Amygdala (tissue), 56 donors: ENCODE data around the gene ABAT.

Experiments used
- DNase-seq, 56 donors: peaks; one replicate each; lab custom pipeline; 2025; lab: John Stamatoyannopoulos, UW

The ABAT gene

DNA sequence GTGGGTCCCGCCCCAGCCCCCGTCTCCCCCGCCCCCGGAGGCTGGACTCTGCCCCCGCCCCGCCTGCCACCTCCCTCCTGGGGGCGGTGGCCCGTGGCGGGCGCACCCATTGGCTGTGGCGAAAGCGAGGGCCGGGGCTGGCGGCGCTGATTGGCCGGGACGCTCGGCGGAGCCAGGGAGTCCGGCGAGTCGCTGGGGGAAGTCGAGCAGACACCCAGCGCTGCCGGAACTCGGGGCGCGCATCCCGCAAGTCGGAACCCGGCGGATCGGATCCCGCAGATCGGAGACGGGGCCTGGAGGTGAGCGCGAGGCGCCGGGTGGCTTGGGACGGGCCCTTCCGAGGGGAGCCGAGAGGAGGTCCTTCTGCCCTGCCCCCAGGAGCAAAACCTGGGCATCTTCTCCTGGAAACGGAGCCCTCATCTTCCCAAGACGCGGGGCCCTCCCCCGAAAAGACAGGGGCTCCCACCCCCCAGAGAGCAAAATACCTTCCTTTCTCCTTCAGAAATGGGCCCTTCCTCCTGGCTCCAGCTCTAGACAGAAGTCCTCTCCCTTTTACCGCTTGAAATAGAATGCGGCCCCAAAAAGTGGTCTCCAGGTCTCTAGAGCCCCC lies at the start of gene ABAT:
Gene ABAT (plus strand): TSS at position 205 of the 610 bp plus-strand sequence. CDS start 61,123 bp downstream, outside the sequence.
- peak; percentile 29 to 95 (median 85) for DNase-seq

- no peak for DNase-seq
These were observed 48.8 kb upstream of the ABAT start for GRCh38 chr16:8625491-8626087.

- DNase-seq, result no peak
These were observed 47.5 kb upstream of the ABAT start for GRCh38 chr16:8626946-8627345.

GRCh38 chr16:8627456-8627855 lies 47.0 kb upstream of the ABAT start:
- no peak for DNase-seq

DNA sequence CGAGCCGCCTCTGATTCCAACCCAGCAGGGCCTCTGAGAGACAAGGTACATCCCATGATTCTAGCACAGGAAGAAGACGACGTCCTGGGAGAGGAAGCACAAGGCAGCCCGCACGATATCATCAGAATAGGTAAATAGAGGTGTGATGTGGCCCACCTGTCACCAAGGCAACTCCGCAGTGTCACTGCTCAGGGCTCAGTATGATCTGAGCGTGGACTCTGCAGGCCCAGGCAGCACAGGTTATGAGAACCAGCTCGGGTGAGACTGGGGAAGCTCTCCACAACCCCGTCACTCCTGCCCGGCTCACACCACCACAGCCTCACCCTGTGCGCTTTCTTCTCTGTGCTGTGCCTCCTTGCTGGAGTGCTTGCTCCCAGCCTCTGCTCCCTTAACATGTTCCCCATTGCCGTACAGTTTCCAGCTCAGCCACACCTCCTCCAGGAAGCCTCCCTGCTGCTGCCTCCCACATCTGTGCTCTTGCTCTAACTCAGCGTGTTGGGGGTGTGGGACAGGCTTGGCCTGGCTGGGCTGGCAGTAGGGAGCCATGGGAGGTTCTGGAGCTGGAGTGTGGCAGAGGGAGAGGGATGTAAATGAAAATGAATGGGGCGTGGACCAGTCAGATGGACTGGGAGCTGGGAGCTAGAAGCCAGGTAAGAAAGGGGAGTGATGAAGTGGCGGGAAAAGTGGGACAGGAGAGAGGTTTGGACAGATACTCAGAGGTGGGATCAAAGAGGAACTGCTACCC lies 45.3 kb upstream of the ABAT start:
- DNase-seq, result no peak

DNA sequence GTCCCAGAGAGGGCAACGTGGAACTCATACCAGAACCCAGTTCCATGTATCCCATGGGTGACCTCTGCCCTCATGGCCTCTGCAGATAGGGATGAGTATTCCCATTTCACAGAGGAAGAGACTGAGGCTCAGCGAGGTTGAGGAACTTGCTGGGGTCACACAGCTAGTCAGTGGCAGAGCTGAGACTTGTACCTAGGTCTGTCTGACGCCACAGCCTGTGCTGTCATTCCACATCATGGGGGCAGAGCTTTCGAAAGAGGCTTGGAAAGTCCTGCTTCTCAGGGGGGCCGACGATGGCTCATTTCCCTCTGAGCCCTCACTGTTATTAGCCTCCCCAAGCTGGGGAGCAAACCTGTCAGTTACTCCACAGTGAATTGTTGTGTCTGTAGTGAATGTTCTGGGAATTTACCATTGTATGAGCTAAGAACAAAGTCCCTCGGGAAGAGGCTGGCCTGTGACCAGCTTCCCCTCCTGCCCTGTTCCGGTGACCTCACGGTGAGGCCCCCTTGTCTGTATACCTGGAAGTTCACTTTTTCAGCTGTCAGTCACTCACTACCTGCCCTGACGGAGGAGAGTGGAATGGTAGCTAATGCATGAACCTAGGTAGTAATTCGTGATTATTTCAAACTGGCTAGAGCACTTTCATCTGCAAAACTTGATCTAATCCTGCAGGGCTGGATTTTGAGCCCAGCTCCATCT lies 44.0 kb upstream of the ABAT start:
- no peak for DNase-seq

DNA sequence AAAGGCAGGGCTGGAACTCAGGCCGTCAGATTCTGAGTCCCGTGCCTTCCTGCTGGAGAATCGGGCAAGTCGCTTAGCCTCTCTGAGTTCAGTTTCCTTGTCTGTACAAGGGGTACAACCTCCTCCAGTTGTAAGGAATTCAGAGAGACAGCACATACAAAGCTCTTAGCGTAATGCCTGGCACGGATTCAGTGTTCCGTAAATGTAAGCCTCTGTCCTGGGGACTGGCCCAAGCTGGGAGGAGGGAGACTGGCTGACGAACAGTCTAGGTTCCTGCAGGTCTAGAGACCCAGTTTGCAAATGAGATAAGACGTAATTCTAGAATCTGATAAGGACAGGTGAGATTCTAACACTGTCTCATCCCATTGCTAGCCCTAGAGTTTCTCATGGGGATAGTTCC lies 43.0 kb upstream of the ABAT start:
- peak in 1 of 56 donors; percentile 3 for DNase-seq

- no peak for DNase-seq
These were observed 42.5 kb upstream of the ABAT start for GRCh38 chr16:8631818-8632465.

DNA sequence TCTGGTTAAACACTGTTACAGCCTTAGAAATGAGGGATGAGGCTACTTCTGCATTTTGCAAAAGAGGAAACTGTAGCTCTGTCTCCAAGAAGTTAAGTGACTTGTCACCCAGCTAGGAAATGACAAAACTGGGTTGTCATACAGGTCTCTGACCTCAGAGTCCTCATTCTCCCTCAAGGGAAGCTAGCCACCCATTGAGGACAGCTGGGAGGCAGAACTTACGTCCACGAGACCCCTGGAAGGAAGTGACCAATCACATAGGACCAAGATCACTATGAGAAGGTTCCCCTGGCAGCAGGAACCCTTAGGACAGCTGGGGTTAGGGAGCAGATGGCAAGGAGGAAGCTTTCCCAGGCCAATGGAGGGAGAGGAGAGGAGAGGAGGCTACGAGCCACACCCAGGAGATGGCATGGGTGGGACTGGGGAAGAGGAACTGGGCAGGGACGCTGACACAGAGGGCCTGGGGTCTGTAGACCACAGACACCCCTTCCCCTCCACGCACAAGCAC lies 41.7 kb upstream of the ABAT start:
- peak in 4 of 56 donors; percentile 7 to 17 (median 10) for DNase-seq

- no peak for DNase-seq
These were observed 39.3 kb upstream of the ABAT start for GRCh38 chr16:8634991-8635736.

- no peak for DNase-seq
These were observed 34.7 kb upstream of the ABAT start for GRCh38 chr16:8639694-8640093.

DNA sequence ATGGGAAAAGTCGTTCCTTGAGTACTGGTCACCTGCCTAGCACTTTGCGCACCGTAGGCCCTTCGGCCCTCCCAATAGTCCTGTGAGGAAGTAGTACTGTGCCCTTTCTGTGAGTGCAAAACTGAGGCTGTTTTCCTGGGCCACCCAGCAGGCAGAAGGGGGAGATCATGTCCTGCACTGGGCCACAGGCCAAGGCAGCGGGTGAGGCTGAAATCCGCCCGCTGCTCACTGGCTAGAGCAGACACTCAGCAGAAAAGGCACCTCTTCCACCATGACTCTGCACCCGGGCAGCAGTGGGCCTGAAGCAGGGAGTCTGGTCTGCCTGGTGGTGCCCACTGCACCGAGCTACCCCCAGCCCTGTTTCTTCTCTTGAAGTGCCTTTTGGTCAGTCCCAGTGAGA lies 32.7 kb upstream of the ABAT start:
- peak in 34 of 56 donors; percentile 2 to 64 (median 20) for DNase-seq

DNA sequence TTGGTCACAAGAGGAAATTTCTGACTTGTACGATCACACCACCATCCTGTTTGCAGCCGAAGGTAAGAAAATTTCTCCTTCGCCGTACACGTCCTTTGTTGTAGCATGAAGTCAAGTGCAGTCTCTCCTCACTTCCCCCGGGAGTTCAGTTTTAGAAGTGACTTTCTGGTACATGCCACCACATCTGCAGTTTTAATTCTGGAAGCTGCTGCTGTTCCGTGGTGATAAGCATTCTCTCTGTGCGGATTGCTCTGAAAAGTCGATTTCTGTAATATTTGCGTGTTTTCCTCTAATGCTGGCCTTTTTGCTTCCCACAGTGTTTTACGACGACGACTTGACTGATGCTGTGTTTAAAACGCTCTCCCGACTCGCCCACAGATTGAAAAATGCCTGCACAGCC lies 32.3 kb upstream of the ABAT start:
- DNase-seq, result no peak

DNA sequence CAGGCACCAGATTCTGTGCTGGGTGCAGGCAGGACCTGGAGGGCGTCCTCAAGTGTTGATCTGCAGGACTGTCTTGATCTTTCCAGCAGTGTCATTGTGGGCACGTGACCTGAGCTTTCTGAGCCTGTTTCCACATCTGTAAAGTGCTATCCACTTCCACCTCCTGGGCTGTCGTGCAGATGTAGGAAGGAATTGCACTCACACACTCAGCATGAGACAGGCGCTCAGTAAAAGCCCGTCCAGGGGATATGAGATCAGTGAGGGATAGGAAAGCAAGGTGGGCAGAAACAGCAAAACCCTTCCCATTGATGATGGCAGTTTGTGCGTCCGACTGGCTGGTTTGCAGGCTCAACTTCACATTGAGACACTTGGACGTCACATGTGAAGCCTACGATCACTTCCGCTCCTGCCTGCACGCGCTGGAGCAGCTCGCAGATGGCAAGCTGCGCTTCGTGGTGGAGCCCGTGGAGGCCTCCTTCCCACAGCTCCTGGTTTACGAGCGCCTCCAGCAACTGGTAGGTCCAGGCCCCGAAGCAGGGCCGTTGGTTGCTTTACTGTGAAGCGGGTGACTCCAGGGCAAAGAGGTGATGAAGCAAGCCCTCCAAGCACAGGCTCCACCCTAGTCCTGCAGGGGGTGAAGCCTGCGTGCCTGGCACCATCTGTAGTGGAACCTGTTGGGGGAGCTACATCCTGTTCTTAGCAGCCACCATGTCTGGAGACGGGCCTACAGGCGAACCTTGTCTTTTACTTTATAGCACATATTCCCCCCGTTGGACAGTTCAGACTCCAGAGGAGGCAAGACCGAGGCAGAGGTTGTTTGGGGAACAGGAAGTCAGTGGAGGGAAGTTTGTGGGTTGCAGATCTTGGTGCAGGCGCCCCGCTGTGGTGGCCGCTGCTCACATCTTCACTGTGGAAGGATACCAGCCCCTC lies 29.9 kb upstream of the ABAT start:
- DNase-seq, result peak in 10 of 56 donors; percentile 2 to 37 (median 9)

DNA sequence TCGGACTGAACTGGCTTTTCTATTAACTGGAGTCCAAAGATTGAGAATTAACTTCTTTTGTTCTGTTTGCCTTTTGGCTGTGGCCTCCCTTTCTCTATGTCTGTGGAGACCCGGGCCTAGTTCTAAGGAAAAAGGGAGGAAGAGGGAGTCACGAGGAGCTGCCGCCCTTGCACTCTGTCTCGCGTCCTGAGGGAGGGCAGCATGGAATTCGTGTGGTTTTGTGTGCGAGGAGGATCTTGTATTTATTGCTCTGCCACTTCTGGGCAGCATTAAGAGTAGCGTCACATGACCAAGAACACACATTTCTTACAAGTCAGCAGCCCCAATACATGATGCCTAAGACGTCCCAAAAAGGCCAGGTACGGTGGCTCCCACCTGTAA lies 29.3 kb upstream of the ABAT start:
- no peak for DNase-seq

DNA sequence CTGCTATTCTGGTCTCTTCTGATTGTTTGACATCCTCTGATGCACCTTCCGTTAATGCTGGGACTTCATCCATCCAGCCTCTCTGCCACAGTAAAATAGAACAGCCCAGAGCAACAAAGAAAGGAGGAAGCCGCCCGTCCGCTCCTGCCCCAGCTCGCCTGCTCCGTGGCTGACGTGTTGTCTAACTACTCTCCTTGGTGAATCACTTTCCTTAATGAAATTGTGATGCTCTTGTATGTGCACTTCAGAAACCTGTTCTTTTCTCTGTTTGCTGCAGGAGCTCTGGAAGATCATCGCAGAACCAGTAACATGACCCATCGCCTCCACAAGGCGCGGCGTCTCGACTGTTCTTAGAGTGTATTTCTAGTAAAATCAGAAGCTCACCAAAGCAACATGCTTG lies 28.6 kb upstream of the ABAT start:
- no peak for DNase-seq

GRCh38 chr16:8646326-8647053 lies 27.9 kb upstream of the ABAT start:
- no peak for DNase-seq

- DNase-seq, result no peak
These were observed 26.6 kb upstream of the ABAT start for GRCh38 chr16:8647721-8648318.
